HG03045 (cell line): ENCODE results near the gene FAM110C.
"Not testable (repeated sequence)": the region's sequence is repeated elsewhere in the genome, so short reads cannot be mapped to it uniquely, and the experiment has no call there.

Experiments used
- ATAC-seq: cut with Tn5 transposase; IDR thresholded peaks from one replicate; pipeline ENCODE4 v1.9.1; 2021; ENCODE audit warnings: mild to moderate bottlenecking, moderate library complexity; ENCODE audit not compliant: unreplicated experiment

FAM110C gene

GRCh38 chr2:46471-47345 is at the start of gene FAM110C:
Gene FAM110C, minus strand, starts transcription at chr2:46505. Its CDS starts 120 bp downstream, at chr2:46385.
- ATAC-seq: no peak

- no peak for ATAC-seq
Observed at GRCh38 chr2:92326-92725, 46.0 kb upstream of the FAM110C start.

DNA sequence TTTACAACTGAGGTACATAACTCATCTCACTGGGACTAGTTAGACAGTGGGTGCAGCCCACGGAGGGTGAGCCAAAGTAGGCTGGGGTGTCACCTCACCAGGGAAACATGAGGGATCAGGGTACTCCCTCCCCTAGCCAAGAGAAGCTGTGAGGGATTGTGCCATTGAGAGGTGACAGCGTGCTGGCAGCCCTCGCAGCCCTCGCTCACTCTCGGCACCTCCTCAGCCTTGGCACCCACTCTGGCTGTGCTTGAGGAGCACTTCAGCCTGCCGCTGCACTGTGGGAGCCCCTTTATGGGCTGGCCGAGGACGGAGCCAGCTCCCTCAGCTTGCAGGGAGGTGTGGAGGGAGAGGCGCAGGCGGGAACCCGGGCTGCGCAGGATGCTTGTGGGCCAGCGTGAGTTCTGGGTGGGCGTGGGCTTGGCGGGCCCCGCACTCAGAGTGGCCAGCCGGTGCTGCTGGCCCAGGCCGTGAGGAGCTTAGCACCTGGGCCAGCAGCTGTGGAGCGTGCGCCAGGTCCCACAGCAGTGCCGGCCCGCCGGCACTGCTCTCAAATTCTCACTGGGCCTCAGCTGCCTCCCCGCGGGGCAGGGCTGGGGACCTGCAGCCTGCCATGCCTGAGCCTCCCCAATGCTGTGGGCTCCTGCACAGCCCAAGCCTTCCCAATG is 44.5 kb upstream of the FAM110C start:
- ATAC-seq: no peak

GRCh38 chr2:85761-86160 is 39.5 kb upstream of the FAM110C start:
- ATAC-seq: no peak

GRCh38 chr2:84121-84520 is 37.8 kb upstream of the FAM110C start:
- no peak for ATAC-seq

- no peak for ATAC-seq
Observed at GRCh38 chr2:80971-81736, 34.8 kb upstream of the FAM110C start.

- no peak for ATAC-seq
Observed at GRCh38 chr2:80378-80777, 34.1 kb upstream of the FAM110C start.

GRCh38 chr2:71309-72035 is 25.2 kb upstream of the FAM110C start:
- no peak for ATAC-seq

DNA sequence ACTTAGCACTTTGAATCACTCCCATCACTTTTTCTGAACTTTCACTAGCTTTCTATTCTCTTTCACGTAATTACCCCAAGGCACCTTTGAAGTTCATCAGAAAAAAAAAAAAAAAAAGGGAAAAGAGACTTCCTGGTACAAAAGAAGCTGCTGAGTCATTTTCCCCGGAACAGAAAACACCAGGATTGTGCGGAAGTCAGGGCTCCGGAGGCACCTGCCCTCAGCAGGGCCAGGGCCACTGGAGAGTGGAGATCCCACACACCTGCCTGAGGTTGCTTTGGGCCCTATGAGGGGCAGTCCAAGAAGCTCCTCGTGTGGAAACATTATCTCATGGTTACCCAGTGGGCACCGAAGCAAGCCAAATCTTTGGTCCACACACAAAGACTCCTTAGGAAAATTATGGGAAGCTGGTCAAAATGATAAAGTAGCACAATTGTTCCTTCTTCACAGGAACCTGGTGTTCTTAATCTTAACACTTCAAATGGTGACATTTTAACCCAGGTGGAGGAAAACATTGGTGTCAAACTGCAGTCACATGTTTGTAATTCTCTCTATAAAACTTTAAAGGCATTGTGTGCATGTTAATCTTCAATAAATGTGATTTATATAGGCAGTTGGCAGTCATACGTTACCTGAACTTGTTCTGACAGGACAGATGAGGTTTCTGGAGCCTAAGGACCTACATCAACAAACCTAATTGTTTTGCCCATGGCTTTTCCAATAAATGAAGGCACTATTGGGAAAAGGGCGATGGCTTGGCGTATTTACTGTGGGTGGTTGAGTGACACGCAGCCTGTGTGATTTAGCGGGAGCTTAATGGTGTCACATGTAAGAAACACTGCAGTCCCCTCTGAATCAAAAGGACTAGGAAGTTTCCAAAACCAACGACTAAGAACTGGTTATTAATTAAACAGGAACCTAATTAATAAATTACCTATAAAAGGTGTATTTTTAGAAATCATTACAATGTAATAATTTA is 23.4 kb upstream of the FAM110C start:
- no peak for ATAC-seq

DNA sequence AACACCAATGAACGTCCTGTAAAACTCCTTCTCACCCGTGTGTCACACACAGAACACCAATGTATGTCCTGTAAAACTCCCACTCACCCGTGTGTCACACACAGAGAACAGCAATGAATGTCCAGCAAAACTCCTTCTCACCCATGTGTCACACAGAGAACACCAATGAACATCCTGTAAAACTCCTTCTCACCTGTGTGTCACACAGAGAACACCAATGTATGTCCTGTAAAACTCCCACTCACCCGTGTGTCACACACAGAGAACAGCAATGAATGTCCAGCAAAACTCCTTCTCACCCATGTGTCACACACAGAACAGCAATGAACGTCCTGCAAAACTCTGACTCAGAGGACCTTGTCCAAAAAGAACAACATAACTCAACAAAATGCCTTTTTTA is 22.3 kb upstream of the FAM110C start:
- not testable (repeated sequence) for ATAC-seq

- ATAC-seq: no peak
Observed at GRCh38 chr2:66853-67252, 20.5 kb upstream of the FAM110C start.

DNA sequence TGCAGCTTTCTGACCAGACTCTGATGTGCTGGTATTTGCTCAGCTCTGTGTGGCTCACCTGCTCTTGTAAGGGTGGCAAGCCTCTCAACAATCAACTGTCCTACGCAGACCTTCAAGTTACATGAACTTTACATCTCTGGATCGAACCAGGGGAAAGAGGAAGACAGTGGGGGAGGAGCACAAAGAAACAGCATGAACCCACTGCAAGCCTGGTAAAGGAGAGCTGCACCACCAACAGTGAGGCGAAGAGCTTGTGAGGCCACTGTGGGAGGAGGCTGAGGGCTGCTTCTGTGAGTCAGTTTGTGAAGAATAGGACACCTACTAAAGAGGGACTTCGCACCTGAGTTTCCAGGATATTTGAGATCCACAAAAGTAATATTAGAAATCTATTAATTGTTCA is 18.8 kb upstream of the FAM110C start:
- ATAC-seq: no peak

GRCh38 chr2:55587-56448 is 9.5 kb upstream of the FAM110C start:
- ATAC-seq: no peak

- no peak for ATAC-seq
Observed at GRCh38 chr2:51613-52012, 5.3 kb upstream of the FAM110C start.

- ATAC-seq: no peak
Observed at GRCh38 chr2:47737-48136, 1.4 kb upstream of the FAM110C start.

GRCh38 chr2:47346-47725 is 1.0 kb upstream of the FAM110C start:
- ATAC-seq: no peak

- ATAC-seq: no peak
Observed at GRCh38 chr2:46131-46470, 204 bp downstream of the FAM110C start.

- ATAC-seq: no peak
Observed at GRCh38 chr2:45342-46130, 769 bp downstream of the FAM110C start.
